MG63 (cell line): ENCODE measurements around the gene NELL2. TPM values are rescaled to one million over a fixed set of nuclear protein-coding genes. Genes with fewer than 3 reads are reported as not detected.
A peak's percentile ranks its signal among the peaks of the same experiment; 100 is the strongest.
"Not testable (repeated sequence)": the region's sequence is repeated elsewhere in the genome, so short reads cannot be mapped to it uniquely, and the experiment has no call there.

Source experiments
- DNase-seq: peaks from one replicate; pipeline ENCODE4 v3.0.0-alpha.2; 2020
- H3K27me3 ChIP-seq: fragments of 250-450 bp; sonication (Bioruptor Pico); 2 replicates; pipeline ENCODE4 v1.5.1; 2020; ENCODE audit warnings: mild to moderate bottlenecking, moderate library complexity
- H3K36me3 ChIP-seq: fragments of 250-450 bp; sonication (Bioruptor Pico); 2 replicates; pipeline ENCODE4 v1.5.1; 2020; ENCODE audit warnings: mild to moderate bottlenecking, moderate library complexity
- H3K4me3 ChIP-seq: fragments of 250-450 bp; sonication (Bioruptor Pico); 2 replicates; pipeline ENCODE4 v1.5.1; 2020; ENCODE audit warnings: mild to moderate bottlenecking, moderate library complexity
- H3K9me3 ChIP-seq: fragments of 250-450 bp; sonication (Bioruptor Pico); 2 replicates; pipeline ENCODE4 v1.5.1; 2020; ENCODE audit warnings: mild to moderate bottlenecking, moderate library complexity
- total RNA-seq: library from RNA; depleted of rRNA; stranded (reverse); fragments of >200 nt; shearing (Covaris generic); gene quantifications from 2 replicates; pipeline ENCODE4 v1.2.3, GENCODE V29; 2014; ENCODE audit warnings: low replicate concordance

The NELL2 gene
- total RNA-seq, 1 experiment from 2014 or later = 3.8 TPM

GRCh38 chr12:44750468-44750867 is 125.6 kb downstream of the NELL2 start:
- H3K9me3 ChIP-seq = no peaks in the 10 kb centered on the region
- no peak overlapping the region for H3K4me3 ChIP-seq
- no peaks in the 10 kb centered on the region for H3K27me3 ChIP-seq
- no peaks in the 10 kb centered on the region for H3K36me3 ChIP-seq
- DNase-seq = no peak

GRCh38 chr12:44749566-44749965 is 126.5 kb downstream of the NELL2 start:
- Histone ChIP-seq H3K4me3 (no peak overlapping the region), H3K9me3 (no peaks in the 10 kb centered on the region), H3K27me3 (no peaks in the 10 kb centered on the region), H3K36me3 (no peaks in the 10 kb centered on the region)
- no peak for DNase-seq

GRCh38 chr12:44748950-44749468 is 127.1 kb downstream of the NELL2 start:
- no peak for DNase-seq
- Histone ChIP-seq H3K36me3 (no peaks in the 10 kb centered on the region), H3K4me3 (no peak overlapping the region), H3K27me3 (no peaks in the 10 kb centered on the region), H3K9me3 (no peaks in the 10 kb centered on the region)

- not testable (repeated sequence) for H3K4me3 ChIP-seq, H3K36me3 ChIP-seq, DNase-seq, H3K27me3 ChIP-seq, H3K9me3 ChIP-seq
Measured at GRCh38 chr12:44741292-44741980, 134.7 kb downstream of the NELL2 start.

GRCh38 chr12:44738051-44738450 is 138.1 kb downstream of the NELL2 start:
- H3K4me3 ChIP-seq = no peak overlapping the region
- no peaks in the 10 kb centered on the region for H3K36me3 ChIP-seq
- no peaks in the 10 kb centered on the region for H3K9me3 ChIP-seq
- no peaks in the 10 kb centered on the region for H3K27me3 ChIP-seq
- DNase-seq = no peak

DNA sequence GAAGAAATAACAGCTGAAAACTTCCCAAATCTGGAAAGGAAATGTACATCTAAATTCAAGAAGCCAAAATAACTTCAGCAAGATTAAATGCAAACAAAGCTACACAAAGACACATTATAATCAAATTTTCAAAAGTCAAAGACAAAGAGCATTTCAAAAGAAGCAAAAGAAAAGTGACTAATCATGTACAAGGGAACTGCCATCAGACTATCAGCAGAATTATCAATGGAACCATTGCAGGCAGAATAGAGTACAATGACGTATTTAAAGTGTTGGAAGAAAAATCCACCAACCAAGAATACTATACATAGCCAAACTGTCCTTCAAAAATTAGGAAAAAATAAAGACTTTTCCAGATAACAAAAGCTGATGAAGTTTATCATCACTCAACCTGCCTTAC is 147.5 kb downstream of the NELL2 start:
- Histone ChIP-seq H3K4me3 (no peak overlapping the region), H3K27me3 (no peaks in the 10 kb centered on the region), H3K9me3 (peaks cover 3% of the 10 kb centered on the region; the same call in 1 of the 2 replicates), H3K36me3 (no peaks in the 10 kb centered on the region)
- DNase-seq = no peak

DNA sequence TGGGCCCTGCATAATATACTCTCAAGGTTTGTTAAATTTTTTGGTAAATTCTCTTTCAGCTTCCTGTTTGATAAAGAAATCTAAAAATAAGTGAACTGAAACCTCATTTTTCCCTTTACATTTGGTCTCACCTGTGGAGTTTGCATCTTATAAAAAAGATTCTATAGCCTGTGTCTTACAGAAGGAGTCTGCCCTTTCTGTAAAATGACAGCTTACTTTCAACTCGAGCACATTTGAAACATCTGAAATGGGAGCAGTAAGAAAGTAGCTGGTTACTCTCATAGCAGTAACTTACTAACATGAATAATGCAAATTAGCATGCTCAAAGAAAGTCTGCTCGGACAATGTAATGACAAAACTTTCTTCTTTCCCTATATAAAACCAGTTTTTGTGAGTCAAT is 155.8 kb downstream of the NELL2 start:
- no peak for DNase-seq
- no peaks in the 10 kb centered on the region for H3K36me3 ChIP-seq
- H3K9me3 ChIP-seq = no peaks in the 10 kb centered on the region
- no peaks in the 10 kb centered on the region for H3K27me3 ChIP-seq
- no peak overlapping the region for H3K4me3 ChIP-seq

GRCh38 chr12:44717612-44718011 is 158.5 kb downstream of the NELL2 start:
- Histone ChIP-seq H3K36me3 (no peaks in the 10 kb centered on the region), H3K4me3 (no peak overlapping the region), H3K9me3 (no peaks in the 10 kb centered on the region)

DNA sequence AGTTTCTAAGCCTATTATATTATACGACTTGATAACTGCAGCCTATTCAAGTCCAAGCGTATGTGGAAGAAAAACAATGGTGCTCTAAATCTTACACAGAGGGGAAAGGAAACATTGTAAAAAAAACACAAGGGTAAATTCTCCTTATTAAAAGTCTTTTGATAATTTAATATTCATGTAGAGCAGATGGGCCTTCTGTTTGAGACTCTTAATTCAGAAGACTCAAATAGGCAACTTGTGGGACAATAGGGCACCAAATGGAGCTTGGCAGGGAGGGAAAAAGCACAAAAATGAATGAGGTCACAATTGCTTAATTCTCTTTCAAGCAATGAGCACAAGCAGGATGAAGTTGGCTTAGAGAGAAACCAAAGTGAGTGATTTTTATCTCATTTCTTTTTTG is 159.4 kb downstream of the NELL2 start:
- no peaks in the 10 kb centered on the region for H3K9me3 ChIP-seq
- no peak overlapping the region for H3K4me3 ChIP-seq
- H3K36me3 ChIP-seq = no peaks in the 10 kb centered on the region
- DNase-seq = no peak
- no peaks in the 10 kb centered on the region for H3K27me3 ChIP-seq

More at GRCh38 chr12:44717612-44718011, 158.5 kb downstream of the NELL2 start:
- no peak for DNase-seq
- no peaks in the 10 kb centered on the region for H3K27me3 ChIP-seq

DNA sequence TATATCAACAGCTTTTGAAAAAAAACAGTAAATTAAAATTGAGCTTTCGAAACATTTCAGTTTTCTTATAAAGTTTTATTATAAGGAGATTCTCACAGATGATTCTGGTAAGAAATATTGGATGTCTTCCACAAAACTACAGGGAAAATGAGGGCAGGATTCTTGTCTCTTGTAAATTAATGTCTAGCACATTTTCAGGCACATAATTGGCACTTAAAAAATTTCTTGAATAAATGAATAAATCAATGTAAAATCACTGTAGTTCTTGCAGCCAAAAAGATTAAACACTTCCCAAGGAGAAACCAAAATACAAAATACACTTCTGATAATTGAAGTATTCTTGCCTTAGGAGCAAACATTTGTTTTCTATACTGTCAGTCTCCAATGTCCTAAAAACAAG is 164.4 kb downstream of the NELL2 start:
- no peak for DNase-seq
- no peaks in the 10 kb centered on the region for H3K9me3 ChIP-seq
- H3K4me3 ChIP-seq = no peak overlapping the region
- no peaks in the 10 kb centered on the region for H3K36me3 ChIP-seq
- H3K27me3 ChIP-seq = no peaks in the 10 kb centered on the region

DNA sequence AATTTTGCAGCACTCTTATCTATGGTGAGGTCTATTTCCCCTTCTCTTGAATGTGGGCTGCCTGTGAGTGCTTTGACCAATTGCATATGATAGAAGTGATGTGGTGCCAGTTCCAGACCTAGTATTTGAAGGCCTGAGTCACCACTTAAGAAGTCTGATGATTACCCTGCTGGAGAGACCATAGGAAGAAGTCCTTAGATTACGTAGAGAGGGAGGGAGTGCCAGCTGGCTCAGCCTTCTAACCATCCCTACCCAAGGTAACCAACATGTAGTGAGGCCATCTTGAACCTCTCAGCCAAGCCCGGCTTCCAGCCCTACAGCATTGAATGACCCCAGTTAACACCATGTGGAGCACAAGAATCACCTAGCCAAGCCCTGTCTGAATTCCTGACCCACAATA is 166.9 kb downstream of the NELL2 start:
- Histone ChIP-seq H3K36me3 (no peaks in the 10 kb centered on the region), H3K27me3 (no peaks in the 10 kb centered on the region), H3K9me3 (no peaks in the 10 kb centered on the region), H3K4me3 (no peak overlapping the region)
- DNase-seq = peak; percentile 60

DNA sequence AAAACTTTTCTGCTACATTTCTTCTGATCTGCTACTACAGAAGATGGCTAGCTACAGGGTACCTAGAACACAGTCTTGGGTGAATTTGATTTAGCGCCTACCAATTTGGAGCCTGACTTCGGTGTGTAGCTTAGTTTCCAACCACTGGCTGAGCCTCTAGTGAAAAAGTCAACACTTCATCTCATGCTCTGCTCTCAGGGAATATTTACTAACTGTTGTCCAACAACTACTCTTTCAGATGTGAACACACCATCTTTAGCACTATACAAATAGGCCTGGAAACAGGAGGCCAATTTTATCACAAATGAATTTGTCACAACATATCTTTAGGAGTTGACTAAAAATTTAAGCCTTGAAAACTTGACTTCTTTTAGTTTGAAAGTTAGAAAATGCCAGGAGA is 167.9 kb downstream of the NELL2 start:
- no peaks in the 10 kb centered on the region for H3K36me3 ChIP-seq

DNA sequence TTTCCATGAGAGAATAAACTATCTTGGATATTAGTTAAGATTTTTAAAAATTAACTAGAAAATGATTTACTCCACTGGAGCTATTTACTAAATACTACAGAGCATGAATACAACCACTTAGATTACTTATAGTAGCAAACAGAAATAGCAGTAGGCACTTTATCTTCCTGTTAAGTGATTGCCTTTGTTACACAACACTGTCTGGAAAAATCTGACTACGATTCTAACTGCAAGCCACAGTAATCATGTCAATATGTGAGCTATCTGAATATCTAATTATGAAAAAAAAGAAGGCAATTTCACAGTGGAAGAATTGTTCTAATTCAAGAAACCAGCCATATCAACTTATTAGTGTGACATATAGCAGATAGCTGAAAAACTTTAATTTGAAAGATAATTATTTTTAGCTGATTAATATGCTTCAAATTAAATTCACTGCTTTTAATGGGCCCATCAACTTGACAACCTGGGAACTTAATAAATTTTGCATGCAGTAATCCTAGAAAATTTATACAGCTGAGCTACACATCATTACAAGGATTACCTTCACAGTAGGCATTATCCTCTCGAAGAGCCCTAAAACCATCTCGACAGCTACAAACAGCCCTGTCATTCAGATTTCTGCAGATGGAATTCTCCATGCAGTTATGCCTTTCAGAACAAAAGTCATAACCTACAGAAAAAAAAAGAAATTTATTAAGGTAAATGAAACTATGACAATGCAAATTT is 172.8 kb downstream of the NELL2 start:
- DNase-seq = no peak
- Histone ChIP-seq H3K36me3 (no peaks in the 10 kb centered on the region), H3K4me3 (no peak overlapping the region), H3K27me3 (no peaks in the 10 kb centered on the region), H3K9me3 (no peaks in the 10 kb centered on the region)

More for the DNA sequence above, 167.9 kb downstream of the NELL2 start:
- Histone ChIP-seq H3K9me3 (no peaks in the 10 kb centered on the region), H3K4me3 (no peak overlapping the region), H3K27me3 (no peaks in the 10 kb centered on the region)
- no peak for DNase-seq

DNA sequence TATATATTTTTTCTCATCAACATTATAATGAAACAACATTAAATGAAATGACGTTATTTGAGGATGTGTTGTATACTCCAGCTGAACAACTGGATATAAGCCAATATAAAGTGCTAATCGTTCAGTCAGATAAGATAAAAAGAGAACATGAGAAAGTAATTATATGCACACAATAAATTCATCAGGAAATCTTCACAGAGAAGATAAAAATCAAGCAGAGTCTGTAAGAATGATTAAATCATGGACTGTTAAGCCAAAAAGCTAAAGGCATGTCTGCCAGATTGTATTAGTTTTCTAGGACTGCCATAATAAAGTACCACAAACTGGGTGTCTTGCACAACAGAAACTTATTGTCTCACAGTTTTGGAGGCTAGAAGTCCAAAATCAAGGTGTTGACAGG is 178.6 kb downstream of the NELL2 start:
- no peak overlapping the region for H3K4me3 ChIP-seq
- H3K9me3 ChIP-seq = no peaks in the 10 kb centered on the region
- DNase-seq = no peak
- no peaks in the 10 kb centered on the region for H3K27me3 ChIP-seq
- H3K36me3 ChIP-seq = no peaks in the 10 kb centered on the region

DNA sequence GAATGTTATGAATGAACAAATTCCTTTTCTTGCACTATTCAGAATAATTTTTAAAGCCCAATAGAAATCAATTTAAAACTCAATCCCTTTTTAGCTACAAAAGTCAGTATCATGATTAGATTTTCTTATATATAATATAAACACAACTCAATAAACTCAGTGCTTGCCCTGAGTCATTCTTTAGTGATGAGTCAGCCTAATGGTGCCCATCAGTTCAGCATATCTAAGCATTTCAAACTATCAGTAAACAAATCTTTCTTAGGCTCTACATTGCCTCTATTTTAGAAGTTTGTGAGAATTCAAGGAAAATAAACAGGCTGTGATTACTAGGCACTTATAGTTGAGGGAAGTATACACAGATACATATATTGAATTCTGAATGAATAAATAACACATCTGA is 179.6 kb downstream of the NELL2 start:
- Histone ChIP-seq H3K36me3 (no peaks in the 10 kb centered on the region), H3K4me3 (no peak overlapping the region), H3K27me3 (no peaks in the 10 kb centered on the region), H3K9me3 (no peaks in the 10 kb centered on the region)
- peak; percentile 5 for DNase-seq

DNA sequence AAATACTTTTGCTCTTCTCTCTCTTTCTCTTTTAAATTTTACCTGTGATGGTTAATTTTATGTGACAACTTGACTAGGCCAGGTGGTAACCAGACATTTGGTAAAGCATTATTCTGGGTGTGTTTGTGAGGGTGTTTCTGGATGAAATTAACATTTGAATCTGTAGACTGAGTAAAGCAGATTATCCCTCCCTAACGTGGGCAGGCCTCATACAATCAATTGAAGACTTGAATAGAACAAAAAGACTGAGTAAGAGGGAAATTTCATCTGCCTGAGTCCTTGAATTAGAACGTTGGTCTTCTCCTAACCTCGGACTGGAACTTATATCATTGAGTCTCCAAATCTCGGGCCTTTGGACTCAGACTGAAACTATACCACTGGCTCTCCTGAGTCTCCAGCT is 182.1 kb downstream of the NELL2 start:
- H3K27me3 ChIP-seq = no peaks in the 10 kb centered on the region
- no peaks in the 10 kb centered on the region for H3K36me3 ChIP-seq
- no peak overlapping the region for H3K4me3 ChIP-seq
- DNase-seq = no peak
- no peaks in the 10 kb centered on the region for H3K9me3 ChIP-seq

- H3K36me3 ChIP-seq = no peaks in the 10 kb centered on the region
- no peak overlapping the region for H3K4me3 ChIP-seq
- no peak for DNase-seq
- H3K9me3 ChIP-seq = no peaks in the 10 kb centered on the region
- H3K27me3 ChIP-seq = no peaks in the 10 kb centered on the region
Measured at GRCh38 chr12:44689587-44689986, 186.5 kb downstream of the NELL2 start.
